ENCODE results near the gene DNM1. TPM values are rescaled to one million over a fixed set of nuclear protein-coding genes. Genes with fewer than 3 reads are reported as not detected.
A peak's percentile ranks its signal among the peaks of the same experiment; 100 is the strongest.

The DNM1 gene
- total and polyA plus RNA-seq, 12 donors = 2.1 to 13.7 (median 3.9) TPM

DNA sequence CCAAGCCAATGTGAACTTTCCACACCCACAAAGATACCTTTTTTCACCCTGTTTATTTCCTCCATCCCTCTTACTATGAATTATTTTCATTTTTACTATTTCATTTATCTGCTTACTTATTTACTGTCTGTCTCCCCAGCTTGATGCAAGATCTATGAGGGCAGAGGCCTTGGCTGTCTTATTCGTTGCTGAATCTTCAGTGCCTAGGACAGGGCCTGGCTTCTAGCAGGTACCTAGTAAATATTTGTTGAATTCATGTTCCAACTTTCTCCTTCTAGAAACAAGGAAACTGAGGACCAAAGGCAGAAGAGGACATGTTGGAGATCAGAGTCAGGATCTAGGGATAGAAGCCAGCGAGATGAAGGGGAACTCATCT, 543 bp upstream of the DNM1 start:
- Histone ChIP-seq H3K36me3 (no peaks in the 10 kb centered on the region), H3K9me3 (no peaks in the 10 kb centered on the region), H3K27me3 (peaks cover 0 to 20% (median 16%) of the 10 kb centered on the region in 7 donors), H3K4me3 (peak overlapping the region in 7 of 10 donors; percentile 67 to 75 (median 71)), H3K4me1 (peaks cover 0 to 16% (median 10%) of the 10 kb centered on the region in 9 donors), H3K27ac (peak overlapping the region in 1 of 10 donors; percentile 54)
- DNase-seq (no peak), ATAC-seq (no peak)
- intact Hi-C loops (cut with DNase I) = loop anchor here in 1 of 10 donors (2.0 kb wide), 1 partner anchor 40 kb away; no protein-coding TSS in a partner anchor
- no peak for TF ChIP-seq CTCF (IDR thresholded peaks at IDR 0.05)
- WGBS, 2 donors = 10 to 16% methylated on average over 2 of the region's 2 CpGs

DNA sequence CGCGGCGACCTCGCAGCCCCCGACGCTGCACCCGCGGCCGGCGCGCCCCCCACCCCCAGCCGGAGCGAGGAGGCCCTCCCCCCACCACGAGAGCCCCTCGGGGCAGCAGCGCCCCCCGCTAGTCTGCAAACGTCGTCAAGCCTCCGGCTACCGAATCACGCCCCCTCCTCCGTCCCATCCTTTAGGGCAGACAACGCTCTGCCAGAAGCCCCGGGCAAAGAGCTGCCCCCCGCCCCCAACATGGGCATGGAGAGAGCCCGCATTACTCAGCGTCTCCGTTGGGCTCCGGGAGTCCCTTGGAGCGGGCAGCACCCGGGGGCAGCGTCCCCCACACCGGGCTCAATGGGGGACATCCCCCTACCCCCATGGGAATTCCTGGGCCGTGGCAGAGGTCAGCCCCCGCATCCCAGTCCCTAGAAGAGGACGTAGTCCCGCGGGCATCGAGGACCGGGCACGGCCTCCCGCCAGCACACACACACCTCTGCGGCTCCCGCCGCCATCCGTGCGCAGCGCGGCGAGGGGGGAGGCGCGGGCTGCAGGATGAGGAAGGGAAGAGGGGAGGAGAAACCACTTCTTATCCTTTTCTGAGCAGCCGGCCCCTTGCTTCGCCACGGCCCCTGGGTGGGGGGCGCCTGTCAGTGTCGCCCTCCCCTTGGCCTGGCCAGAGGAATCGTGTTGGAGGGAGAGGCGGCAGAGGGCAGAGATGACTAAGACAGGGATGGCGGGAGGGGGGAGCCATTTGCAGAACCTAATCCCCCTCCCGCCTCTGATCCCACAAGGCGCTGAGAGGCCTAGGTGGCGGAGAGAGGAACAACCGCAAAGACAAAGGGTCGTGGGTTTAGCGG, 750 bp downstream of the DNM1 start:
- Histone ChIP-seq H3K27ac (peak overlapping the region in 8 of 10 donors; percentile 16 to 69 (median 54)), H3K9me3 (no peaks in the 10 kb centered on the region), H3K4me1 (peaks cover 0 to 18% (median 10%) of the 10 kb centered on the region in 9 donors), H3K4me3 (peak overlapping the region; percentile 20 to 75 (median 70)), H3K27me3 (peaks cover 0 to 20% (median 16%) of the 10 kb centered on the region in 7 donors), H3K36me3 (no peaks in the 10 kb centered on the region)
- TF ChIP-seq CTCF (IDR thresholded peaks at IDR 0.05) = no peak
- ATAC-seq (peak; percentile 16 to 53 (median 40)), DNase-seq (peak in 1 of 2 donors; percentile 35)
- WGBS, 2 donors = 3 to 4% methylated on average over 62 to 67 of the region's 67 CpGs
- intact Hi-C loops (cut with DNase I) = loop anchor here in 1 of 10 donors (2.0 kb wide), 1 partner anchor 39 kb away; no protein-coding TSS in a partner anchor

DNA sequence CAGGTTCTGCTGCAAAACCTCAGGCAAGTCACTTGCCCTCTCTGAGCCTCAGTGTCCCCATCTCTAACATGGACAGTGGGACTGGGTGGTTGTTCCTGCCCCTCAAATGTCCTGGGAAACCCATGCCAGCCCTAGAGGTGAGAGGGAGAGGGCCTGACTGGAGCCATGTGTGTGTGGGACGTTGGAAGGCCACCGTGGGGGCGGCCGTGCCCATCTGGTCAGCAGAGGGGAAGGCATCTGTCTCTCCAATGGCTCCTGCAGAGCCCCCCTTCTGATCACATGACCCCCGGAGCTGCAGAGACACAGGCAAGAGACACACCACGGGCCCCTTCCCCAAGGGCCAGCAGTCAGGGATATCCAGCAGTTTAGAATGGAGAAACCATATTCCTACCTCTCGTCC, 1.7 kb downstream of the DNM1 start:
- H3K9me3 ChIP-seq = no peaks in the 10 kb centered on the region
- ATAC-seq (no peak), DNase-seq (no peak)
- peaks cover 0 to 20% (median 16%) of the 10 kb centered on the region in 7 donors for H3K27me3 ChIP-seq
- intact Hi-C loops (cut with DNase I) = no loop called here
- no peaks in the 10 kb centered on the region for H3K36me3 ChIP-seq
- 72 to 91% methylated on average over 7 of the region's 7 CpGs for whole genome bisulfite sequencing, 2 donors
- no peak for TF ChIP-seq CTCF (IDR thresholded peaks at IDR 0.05)
- H3K4me1 ChIP-seq = peaks cover 0 to 18% (median 10%) of the 10 kb centered on the region in 9 donors
- H3K4me3 ChIP-seq = peak overlapping the region in 4 of 10 donors; percentile 67 to 72 (median 71)
- peak overlapping the region in 4 of 10 donors; percentile 4 to 61 (median 45) for H3K27ac ChIP-seq

DNA sequence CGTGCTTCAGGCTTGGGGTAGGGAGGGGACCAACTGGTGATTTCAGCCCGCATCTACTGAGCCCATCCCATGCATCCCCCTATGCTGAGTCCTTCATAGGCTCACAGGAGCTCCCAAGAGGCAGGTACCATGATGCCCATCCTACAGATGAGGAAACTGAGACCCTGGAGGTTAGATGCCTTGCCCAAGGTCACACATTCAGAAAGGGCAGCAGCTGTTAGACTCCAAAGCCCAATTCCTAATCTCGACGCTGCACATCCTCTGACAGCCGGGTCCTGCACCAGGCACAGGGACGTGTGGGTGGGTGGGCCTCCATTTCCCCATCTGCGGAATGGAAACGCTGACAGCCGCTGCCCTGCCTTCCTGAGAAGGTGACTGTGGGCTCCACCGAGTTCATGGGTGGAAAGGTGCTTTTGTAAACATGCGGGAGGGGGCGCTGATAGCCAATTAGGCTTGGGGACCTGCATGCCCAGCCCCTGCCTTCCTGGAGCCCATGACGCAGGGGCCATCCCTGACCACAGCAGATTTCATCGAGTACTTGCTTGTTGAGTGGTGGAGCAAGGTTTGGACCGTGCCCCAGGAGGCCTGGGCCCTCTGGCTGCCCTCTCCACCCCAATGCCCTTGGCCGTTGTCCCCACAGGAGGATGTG, 2.2 kb downstream of the DNM1 start:
- Histone ChIP-seq H3K4me3 (peak overlapping the region in 1 of 10 donors; percentile 71), H3K27ac (peak overlapping the region in 2 of 10 donors; percentile 51 to 61)
- intact Hi-C loops (cut with DNase I) = no loop called here

More for the DNA sequence above, 2.2 kb downstream of the DNM1 start:
- Histone ChIP-seq H3K36me3 (no peaks in the 10 kb centered on the region), H3K4me1 (peaks cover 0 to 18% (median 10%) of the 10 kb centered on the region in 9 donors), H3K9me3 (no peaks in the 10 kb centered on the region), H3K27me3 (peaks cover 0 to 20% (median 16%) of the 10 kb centered on the region in 7 donors)
- TF ChIP-seq CTCF (IDR thresholded peaks at IDR 0.05) = no peak
- 80 to 86% methylated on average over 16 of the region's 16 CpGs for WGBS, 2 donors
- ATAC-seq (no peak), DNase-seq (no peak)

All from heart right ventricle (tissue), 16 donors.